B cell (primary cell): Measurements from ENCODE around the gene LRP6. TPM values are rescaled to one million over a fixed set of nuclear protein-coding genes. Genes with fewer than 3 reads are reported as not detected.

Experiments
- ATAC-seq: fragments of 200-7000 bp; cut with Tn5 transposase; one replicate; pipeline ENCODE4 v1.10.0; 2021; ENCODE audit warnings: low read depth, mild to moderate bottlenecking, moderate number of reproducible peaks, moderate library complexity
- CTCF ChIA-PET: fragments of 350-600 bp; sonication (Branson Sonifier 250); formaldehyde crosslinking; loops from one replicate; lab custom pipeline; 2021; ENCODE audit warnings: antibody characterized with exemption, inconsistent platforms; lab: Charles Lee
- POLR2A ChIA-PET: fragments of 350-600 bp; sonication (Branson Sonifier 250); formaldehyde crosslinking; loops from one replicate; lab custom pipeline; 2021; ENCODE audit warnings: antibody characterized with exemption; lab: Charles Lee
- DNase-seq: peaks from one replicate; pipeline ENCODE4 v3.0.0; 2013
- H2AFZ ChIP-seq: 2 replicates; pipeline ENCODE4 v1.6.1; 2012; ENCODE audit warnings: mild to moderate bottlenecking, low read depth, low read length; ENCODE audit not compliant: insufficient read depth, poor library complexity, severe bottlenecking
- H3K27ac ChIP-seq, 2 donors: 1 replicate in 1 of 2; 2 replicates in 1 of 2; pipeline ENCODE4 v1.5.1; 2012 to 2013; ENCODE audit warnings: low read length in 2 of 2, mild to moderate bottlenecking in 2 of 2, moderate library complexity in 1 of 2
- H3K27me3 ChIP-seq, 4 experiments: fragments of 200-600 bp in 1 of 4; sonication (generic) in 1 of 4; replicated peaks in 1 of 4; 1 replicate in 2 of 4; 2 replicates in 2 of 4; pipeline versions ENCODE4 v1.6.1 to v1.7.0; 2013 to 2016; ENCODE audit warnings: low read length in 3 of 4, mild to moderate bottlenecking in 2 of 4, mixed read lengths in 1 of 4, moderate library complexity in 1 of 4; ENCODE audit not compliant: insufficient read depth in 4 of 4, control insufficient read depth in 3 of 4; ENCODE audit errors: control extremely low read depth in 1 of 4
- H3K36me3 ChIP-seq, 2 experiments: replicated peaks in 1 of 2; 1 replicate in 1 of 2; 2 replicates in 1 of 2; pipeline versions ENCODE4 v1.6.1 to v1.7.1; 2013; ENCODE audit warnings: low read length in 1 of 2; ENCODE audit not compliant: insufficient read depth in 2 of 2, control insufficient read depth in 1 of 2; ENCODE audit errors: control extremely low read depth in 1 of 2, extremely low read depth in 1 of 2
- H3K4me1 ChIP-seq, 2 donors: fragments of 200-600 bp in 1 of 2; sonication (generic) in 1 of 2; 1 replicate in 1 of 2; 2 replicates in 1 of 2; pipeline versions ENCODE4 v1.5.1 to v1.6.1; 2013 to 2017; ENCODE audit warnings: low read length in 2 of 2; ENCODE audit not compliant: control insufficient read depth in 2 of 2, insufficient read depth in 2 of 2
- H3K4me2 ChIP-seq: replicated peaks from 2 replicates; pipeline ENCODE3; 2012; ENCODE audit warnings: mild to moderate bottlenecking, low read depth, low read length; ENCODE audit not compliant: poor library complexity, severe bottlenecking
- H3K4me3 ChIP-seq, 5 experiments: fragments of 200-600 bp in 1 of 5; sonication (generic) in 1 of 5; 1 replicate in 3 of 5; 2 replicates in 2 of 5; pipeline versions ENCODE4 v1.5.1 to v1.7.0; 2011 to 2016; ENCODE audit warnings: low read length in 4 of 5, mild to moderate bottlenecking in 4 of 5, low read depth in 2 of 5, control low read depth in 1 of 5, moderate library complexity in 1 of 5; ENCODE audit not compliant: insufficient read depth in 1 of 5; ENCODE audit errors: control extremely low read depth in 1 of 5, extremely low read depth in 1 of 5
- H3K79me2 ChIP-seq: fragments of 200-600 bp; sonication (generic); one replicate; pipeline ENCODE4 v1.6.0; 2016; ENCODE audit warnings: low read length; ENCODE audit not compliant: control insufficient read depth, insufficient read depth
- H3K9ac ChIP-seq: fragments of 200-600 bp; sonication (generic); 2 replicates; pipeline ENCODE4 v1.6.1; 2017; ENCODE audit warnings: mild to moderate bottlenecking, low read length, moderate library complexity
- H3K9me3 ChIP-seq, 3 donors: one replicate each; pipeline versions ENCODE4 v1.6.1 to v1.7.1; 2013; ENCODE audit warnings: low read length in 2 of 3; ENCODE audit not compliant: control insufficient read depth in 2 of 3, insufficient read depth in 1 of 3; ENCODE audit errors: control extremely low read depth in 1 of 3
- H4K20me1 ChIP-seq: 2 replicates; pipeline ENCODE4 v1.6.0; 2012; ENCODE audit warnings: mild to moderate bottlenecking, low read length; ENCODE audit not compliant: insufficient read depth, control insufficient read depth, poor library complexity, severe bottlenecking
- H3K27ac Mint-ChIP-seq: one replicate; pipeline ENCODE4 v1.8.0; 2021; ENCODE audit warnings: mixed read lengths
- H3K27me3 Mint-ChIP-seq: one replicate; pipeline ENCODE4 v1.8.0; 2021; ENCODE audit warnings: mixed read lengths
- H3K4me1 Mint-ChIP-seq: one replicate; pipeline ENCODE4 v1.8.0; 2021; ENCODE audit warnings: mixed read lengths
- H3K4me3 Mint-ChIP-seq: one replicate; pipeline ENCODE4 v1.8.0; 2021; ENCODE audit warnings: mixed read lengths
- H3K9me3 Mint-ChIP-seq: one replicate; pipeline ENCODE4 v1.8.0; 2022; ENCODE audit warnings: mixed read lengths; ENCODE audit not compliant: insufficient read depth
- EZH2 ChIP-seq: IDR thresholded peaks from 2 replicates; pipeline ENCODE4 v1.6.1; 2012; ENCODE audit warnings: borderline replicate concordance, low read depth, mild to moderate bottlenecking, moderate library complexity, low read length; ENCODE audit not compliant: insufficient read depth, poor library complexity, severe bottlenecking
- WGBS: methylation state at CpG from one replicate; pipeline ENCODE4 v1.1.5; 2013; ENCODE audit warnings: missing lambda C conversion rate; ENCODE audit not compliant: insufficient coverage; 5-methylcytosine and 5-hydroxymethylcytosine counted together
- intact Hi-C: fragments of 100-400 bp; cut with micrococcal nuclease; formaldehyde crosslinking; loops from one replicate; pipeline ENCODE4 v1.10.0; 2022
- polyA plus RNA-seq: library from polyadenylated mRNA; depleted of rRNA; stranded (reverse); fragments of >200 nt; gene quantifications from 2 replicates; pipeline ENCODE4 v1.2.3, GENCODE V29; 2012
- total RNA-seq, 2 donors: library from RNA; stranded (reverse); fragments of 120-200 nt in 1 of 2; gene quantifications; 1 replicate in 1 of 2; 2 replicates in 1 of 2; pipeline versions ENCODE4 v1.2.3 to v1.2.4, GENCODE V29; 2013 to 2022
- TF ChIP-seq, protein P1 (sequence below): fragments of 200-600 bp; IDR thresholded peaks from one replicate; pipeline ENCODE4 v1.8.0; 2022; ENCODE audit warnings: antibody characterized with exemption, mild to moderate bottlenecking

Gene LRP6
- total and polyA plus RNA-seq, 2 donors (not counting 1 experiment from before 2014, with no cell fraction given) = 0.34 to 2.8 TPM

DNA sequence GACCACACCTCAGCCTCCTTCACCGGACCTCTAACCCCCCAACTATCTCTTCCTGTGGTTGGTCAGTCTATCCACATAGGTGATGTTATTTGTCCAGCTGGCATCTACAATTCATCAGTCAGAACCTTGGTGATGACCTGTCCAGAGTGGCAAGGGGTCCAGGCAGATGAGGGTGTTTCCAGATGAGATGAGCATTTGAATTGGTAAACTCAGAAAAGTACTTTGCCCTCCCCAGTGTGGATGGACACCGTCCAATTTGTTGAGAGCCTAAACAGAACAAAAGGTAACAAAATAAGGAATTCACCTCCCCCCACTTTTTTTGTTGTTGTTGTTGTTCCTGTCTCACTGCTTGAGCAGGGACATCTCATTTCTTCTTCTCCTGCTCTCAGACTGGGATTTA lies 34.3 kb upstream of the LRP6 start:
- Mint-ChIP-seq H3K27me3 (peaks cover 9% of the 10 kb centered on the region), H3K9me3 (no peaks in the 10 kb centered on the region), H3K4me3 (no peak overlapping the region), H3K27ac (no peak overlapping the region), H3K4me1 (no peaks in the 10 kb centered on the region)
- intact Hi-C loops = no loop called here
- WGBS = no CpG with 5 or more reads among the region's 2 CpGs
- Histone ChIP-seq H3K4me1 (no peaks in the 10 kb centered on the region), H3K27ac (no peak overlapping the region), H3K27me3 (no peaks in the 10 kb centered on the region), H4K20me1 (no peaks in the 10 kb centered on the region), H3K79me2 (no peaks in the 10 kb centered on the region), H3K36me3 (no peaks in the 10 kb centered on the region), H2AFZ (no peak overlapping the region), H3K4me3 (no peak overlapping the region), H3K9ac (no peak overlapping the region), H3K4me2 (no peak overlapping the region), H3K9me3 (no peaks in the 10 kb centered on the region)
- POLR2A ChIA-PET = no interaction called here
- CTCF ChIA-PET = interaction anchor here (0.6 to 0.9 kb wide), 2 partner anchors 20 to 33 kb away, joined by 3 to 4 read pairs; no protein-coding TSS in a partner anchor
- DNase-seq = no peak
- no peak for TF ChIP-seq EZH2
- TF ChIP-seq, protein P1, sequence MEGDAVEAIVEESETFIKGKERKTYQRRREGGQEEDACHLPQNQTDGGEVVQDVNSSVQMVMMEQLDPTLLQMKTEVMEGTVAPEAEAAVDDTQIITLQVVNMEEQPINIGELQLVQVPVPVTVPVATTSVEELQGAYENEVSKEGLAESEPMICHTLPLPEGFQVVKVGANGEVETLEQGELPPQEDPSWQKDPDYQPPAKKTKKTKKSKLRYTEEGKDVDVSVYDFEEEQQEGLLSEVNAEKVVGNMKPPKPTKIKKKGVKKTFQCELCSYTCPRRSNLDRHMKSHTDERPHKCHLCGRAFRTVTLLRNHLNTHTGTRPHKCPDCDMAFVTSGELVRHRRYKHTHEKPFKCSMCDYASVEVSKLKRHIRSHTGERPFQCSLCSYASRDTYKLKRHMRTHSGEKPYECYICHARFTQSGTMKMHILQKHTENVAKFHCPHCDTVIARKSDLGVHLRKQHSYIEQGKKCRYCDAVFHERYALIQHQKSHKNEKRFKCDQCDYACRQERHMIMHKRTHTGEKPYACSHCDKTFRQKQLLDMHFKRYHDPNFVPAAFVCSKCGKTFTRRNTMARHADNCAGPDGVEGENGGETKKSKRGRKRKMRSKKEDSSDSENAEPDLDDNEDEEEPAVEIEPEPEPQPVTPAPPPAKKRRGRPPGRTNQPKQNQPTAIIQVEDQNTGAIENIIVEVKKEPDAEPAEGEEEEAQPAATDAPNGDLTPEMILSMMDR = no peak
- no peak for ATAC-seq

DNA sequence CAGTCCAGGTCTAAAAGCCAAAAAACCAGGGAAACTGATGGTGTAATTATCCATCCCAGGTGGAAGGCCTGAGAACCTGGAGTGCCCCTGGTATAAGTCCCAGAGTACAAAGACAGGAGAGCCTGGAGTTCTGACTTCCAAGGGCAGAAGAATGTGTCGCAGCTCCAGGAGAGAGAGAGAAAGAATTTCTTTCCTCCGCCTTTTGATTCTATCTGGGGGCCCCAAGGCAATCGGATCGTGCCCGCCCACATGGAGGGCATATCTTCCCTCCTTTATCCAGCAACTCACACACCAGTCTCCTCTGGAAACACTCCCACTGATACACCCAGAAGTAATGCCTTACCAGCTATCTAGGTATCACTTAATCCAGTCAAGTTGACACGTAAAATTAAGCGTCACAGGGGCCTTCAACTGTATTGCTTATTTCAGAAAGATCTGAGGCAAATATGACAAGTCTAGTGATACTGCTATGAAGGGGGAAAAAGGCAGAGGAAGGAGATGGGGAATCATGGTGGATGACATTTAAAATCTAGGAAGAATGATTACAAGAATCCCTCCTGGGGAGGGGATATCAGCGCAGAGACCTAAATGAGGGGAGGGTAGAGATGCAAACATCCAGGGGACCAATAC lies 30.5 kb upstream of the LRP6 start:
- Histone ChIP-seq H3K4me3 (no peak overlapping the region), H3K9me3 (no peaks in the 10 kb centered on the region), H3K79me2 (no peaks in the 10 kb centered on the region), H3K36me3 (no peaks in the 10 kb centered on the region), H3K27me3 (no peaks in the 10 kb centered on the region), H3K4me2 (no peak overlapping the region), H3K27ac (no peak overlapping the region), H4K20me1 (no peaks in the 10 kb centered on the region), H3K4me1 (no peaks in the 10 kb centered on the region), H3K9ac (no peak overlapping the region), H2AFZ (no peak overlapping the region)
- ATAC-seq (no peak), DNase-seq (no peak)
- intact Hi-C loops = no loop called here
- H3K4me1 Mint-ChIP-seq = no peaks in the 10 kb centered on the region
- POLR2A ChIA-PET = interaction anchor here (0.6 kb wide), 1 partner anchor 496 kb away, joined by 4 read pairs; no protein-coding TSS in a partner anchor
- no peak overlapping the region for H3K27ac Mint-ChIP-seq
- H3K27me3 Mint-ChIP-seq = peaks cover 4% of the 10 kb centered on the region
- no peak overlapping the region for H3K4me3 Mint-ChIP-seq
- CTCF ChIA-PET = no interaction called here
- TF ChIP-seq, protein P1 = no peak
- TF ChIP-seq EZH2 = no peak
- 93% methylated on average over 4 of the region's 8 CpGs for WGBS
- H3K9me3 Mint-ChIP-seq = no peaks in the 10 kb centered on the region
